A549 (cell line): ENCODE measurements around the gene TM4SF18.

Experiments used
- BHLHE40 ChIP-seq: IDR thresholded peaks from 2 replicates; pipeline ENCODE4 v1.6.1; 2012; ENCODE audit warnings: low read depth, low read length, inconsistent platforms
- EP300 ChIP-seq, 2 experiments: fragments of >200 bp; sonication (Bioruptor Twin); formaldehyde crosslinking; IDR thresholded peaks; 2 replicates in 1 of 2; 3 replicates in 1 of 2; pipeline ENCODE4 v1.6.1; 2016 to 2017
- FOSB ChIP-seq: fragments of 250-450 bp; sonication (Bioruptor Pico); IDR thresholded peaks from 2 replicates; pipeline ENCODE4 v1.5.0; 2020; ENCODE audit warnings: mild to moderate bottlenecking, moderate library complexity
- FOSL2 ChIP-seq, 2 experiments: fragments of 450-650 bp in 1 of 2; fragments of >200 bp in 1 of 2; sonication (Bioruptor Twin) in 1 of 2; formaldehyde crosslinking; IDR thresholded peaks; 2 replicates each; pipeline versions ENCODE4 v1.5.0 to v1.6.1; 2016 to 2020; ENCODE audit warnings: mild to moderate bottlenecking in 1 of 2, moderate library complexity in 1 of 2
- KDM1A ChIP-seq: fragments of 200-600 bp; sonication (generic); IDR thresholded peaks from 2 replicates; pipeline ENCODE4 v1.6.1; 2016; ENCODE audit warnings: low read depth, mild to moderate bottlenecking
- MAFK ChIP-seq: fragments of 450-650 bp; IDR thresholded peaks from 2 replicates; pipeline ENCODE4 v1.6.1; 2014; ENCODE audit not compliant: partially characterized antibody
- NR3C1 ChIP-seq: fragments of >200 bp; sonication (Bioruptor Twin); formaldehyde crosslinking; IDR thresholded peaks from 3 replicates; pipeline ENCODE4 v1.6.1; 2017
- RAD21 ChIP-seq, 2 experiments: fragments of >200 bp in 1 of 2; sonication (Bioruptor Twin) in 1 of 2; formaldehyde crosslinking in 1 of 2; IDR thresholded peaks in 1 of 2; conservative IDR thresholded peaks in 1 of 2; 2 replicates in 1 of 2; 3 replicates in 1 of 2; pipeline ENCODE4 v1.6.1; 2012 to 2018; ENCODE audit warnings: inconsistent platforms in 1 of 2
- TF ChIP-seq, protein P1 (sequence below): fragments of >200 bp; sonication (Bioruptor Twin); formaldehyde crosslinking; IDR thresholded peaks from 3 replicates; pipeline ENCODE4 v1.5.1; 2016

DNA sequence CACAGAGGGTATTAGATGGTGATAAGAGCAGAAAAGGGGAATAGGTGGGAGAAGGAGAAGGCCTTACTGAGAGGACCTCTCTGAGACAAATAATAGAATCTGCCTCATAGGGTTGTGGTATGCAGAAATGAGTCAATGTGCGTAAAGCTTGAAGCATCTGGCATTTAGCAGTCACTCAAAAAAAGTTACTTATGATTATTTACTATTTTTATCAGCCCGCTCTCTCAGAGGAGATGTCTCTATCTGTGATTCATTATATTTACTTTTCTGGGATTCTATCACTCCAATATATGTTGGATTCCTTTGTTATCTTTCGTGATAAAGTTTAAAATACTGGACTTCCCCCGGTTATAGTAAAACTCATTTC lies 48.6 kb upstream of the TM4SF18 start:
- TF ChIP-seq KDM1A, result no peak
- no peak; a peak in 1 of 5 replicates for TF ChIP-seq RAD21 (conservative IDR thresholded peaks at IDR 0.05 in 1 of 2, IDR thresholded peaks at IDR 0.05 in 1 of 2)
- TF ChIP-seq FOSB (CRISPR knock-in tag), result no peak
- peak; percentile 89 for TF ChIP-seq FOSL2 (IDR thresholded peaks at IDR 0.05)
- TF ChIP-seq FOSL2 (CRISPR knock-in tag; IDR thresholded peaks at IDR 0.05), result peak; percentile 94
- no peak for TF ChIP-seq NR3C1
- TF ChIP-seq, protein P1, sequence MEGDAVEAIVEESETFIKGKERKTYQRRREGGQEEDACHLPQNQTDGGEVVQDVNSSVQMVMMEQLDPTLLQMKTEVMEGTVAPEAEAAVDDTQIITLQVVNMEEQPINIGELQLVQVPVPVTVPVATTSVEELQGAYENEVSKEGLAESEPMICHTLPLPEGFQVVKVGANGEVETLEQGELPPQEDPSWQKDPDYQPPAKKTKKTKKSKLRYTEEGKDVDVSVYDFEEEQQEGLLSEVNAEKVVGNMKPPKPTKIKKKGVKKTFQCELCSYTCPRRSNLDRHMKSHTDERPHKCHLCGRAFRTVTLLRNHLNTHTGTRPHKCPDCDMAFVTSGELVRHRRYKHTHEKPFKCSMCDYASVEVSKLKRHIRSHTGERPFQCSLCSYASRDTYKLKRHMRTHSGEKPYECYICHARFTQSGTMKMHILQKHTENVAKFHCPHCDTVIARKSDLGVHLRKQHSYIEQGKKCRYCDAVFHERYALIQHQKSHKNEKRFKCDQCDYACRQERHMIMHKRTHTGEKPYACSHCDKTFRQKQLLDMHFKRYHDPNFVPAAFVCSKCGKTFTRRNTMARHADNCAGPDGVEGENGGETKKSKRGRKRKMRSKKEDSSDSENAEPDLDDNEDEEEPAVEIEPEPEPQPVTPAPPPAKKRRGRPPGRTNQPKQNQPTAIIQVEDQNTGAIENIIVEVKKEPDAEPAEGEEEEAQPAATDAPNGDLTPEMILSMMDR, result no peak
- peak; percentile 69 to 84; a peak in 4 of 5 replicates for TF ChIP-seq EP300 (IDR thresholded peaks at IDR 0.05)
- no peak for TF ChIP-seq BHLHE40
- no peak for TF ChIP-seq MAFK
